Peyer's patch (tissue), 4 donors: ENCODE measurements around the gene RTN4.

Experiments
- CTCF ChIP-seq, 6 experiments: fragments of 450-650 bp in 4 of 6; fragments of 200-600 bp in 2 of 6; sonication (generic) in 1 of 6; IDR thresholded peaks; one replicate each; pipeline ENCODE4 v1.5.1; 2017 to 2019; ENCODE audit warnings: antibody characterized with exemption in 6 of 6, mild to moderate bottlenecking in 3 of 6, moderate library complexity in 1 of 6
- POLR2A ChIP-seq, 2 donors: fragments of 450-650 bp; IDR thresholded peaks; one replicate each; pipeline ENCODE4 v1.5.1; 2017; ENCODE audit warnings: antibody characterized with exemption in 2 of 2, mild to moderate bottlenecking in 2 of 2, moderate library complexity in 2 of 2

GRCh38 chr2:54947646-54948045, 102.6 kb downstream of the RTN4 start:
- TF ChIP-seq CTCF (IDR thresholded peaks at IDR 0.05), result no peak
- no peak for TF ChIP-seq POLR2A (IDR thresholded peaks at IDR 0.05)
